Mucosa of rectum (tissue), 2 donors: Measurements from ENCODE around the gene ZNF142.

Source experiments
- H3K27ac ChIP-seq, 2 donors: one replicate each; pipeline ENCODE4 v1.7.0; 2013; ENCODE audit warnings: inconsistent platforms in 2 of 2, low read depth in 2 of 2, low read length in 2 of 2
- H3K27me3 ChIP-seq, 2 donors: one replicate each; pipeline ENCODE4 v1.7.0; 2013; ENCODE audit warnings: low read length in 2 of 2; ENCODE audit not compliant: control insufficient read depth in 2 of 2, insufficient read depth in 2 of 2
- H3K36me3 ChIP-seq, 2 donors: one replicate each; pipeline ENCODE4 v1.7.0; 2013; ENCODE audit warnings: low read length in 2 of 2; ENCODE audit not compliant: control insufficient read depth in 2 of 2, insufficient read depth in 2 of 2
- H3K4me1 ChIP-seq, 2 donors: one replicate each; pipeline ENCODE4 v1.7.0; 2013; ENCODE audit warnings: low read length in 2 of 2, mild to moderate bottlenecking in 1 of 2; ENCODE audit not compliant: control insufficient read depth in 2 of 2, insufficient read depth in 2 of 2
- H3K4me3 ChIP-seq, 2 donors: one replicate each; pipeline ENCODE4 v1.7.0; 2013; ENCODE audit warnings: low read length in 2 of 2
- H3K9ac ChIP-seq, 2 donors: one replicate each; pipeline ENCODE4 v1.7.0; 2013; ENCODE audit warnings: low read length in 2 of 2, low read depth in 1 of 2, mild to moderate bottlenecking in 1 of 2
- H3K9me3 ChIP-seq, 2 donors: one replicate each; pipeline ENCODE4 v1.7.0; 2013; ENCODE audit warnings: low read length in 2 of 2; ENCODE audit not compliant: control insufficient read depth in 2 of 2
- donor health status: healthy.
- donor health status: Normal muscosa, but diverticular disease.

Gene ZNF142

DNA sequence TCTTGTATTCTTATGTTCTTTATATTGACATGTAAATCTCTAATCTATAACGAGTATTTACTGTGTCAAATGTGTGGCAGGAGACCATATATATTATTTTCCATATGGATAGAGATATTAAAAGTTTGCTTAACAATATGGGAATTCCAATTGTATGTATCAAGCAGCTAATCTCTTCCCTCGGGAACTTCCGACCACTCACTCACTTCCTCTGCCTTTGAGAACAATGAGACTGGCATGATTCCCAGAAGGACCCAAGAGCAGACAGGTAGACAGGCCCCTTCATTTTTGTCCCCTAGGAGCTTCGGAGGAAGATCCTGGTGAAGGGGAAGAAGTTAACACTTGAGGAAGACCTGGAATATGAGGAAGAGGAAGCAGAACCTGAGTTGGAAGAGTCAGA is 27.6 kb downstream of the ZNF142 start:
- H3K27ac ChIP-seq = no peak overlapping the region
- H3K4me3 ChIP-seq = no peak overlapping the region
- no peak overlapping the region for H3K9ac ChIP-seq
- H3K36me3 ChIP-seq = peaks cover 25 to 26% of the 10 kb centered on the region in 2 donors
- no peaks in the 10 kb centered on the region for H3K27me3 ChIP-seq
- H3K9me3 ChIP-seq = no peaks in the 10 kb centered on the region
- no peaks in the 10 kb centered on the region for H3K4me1 ChIP-seq

DNA sequence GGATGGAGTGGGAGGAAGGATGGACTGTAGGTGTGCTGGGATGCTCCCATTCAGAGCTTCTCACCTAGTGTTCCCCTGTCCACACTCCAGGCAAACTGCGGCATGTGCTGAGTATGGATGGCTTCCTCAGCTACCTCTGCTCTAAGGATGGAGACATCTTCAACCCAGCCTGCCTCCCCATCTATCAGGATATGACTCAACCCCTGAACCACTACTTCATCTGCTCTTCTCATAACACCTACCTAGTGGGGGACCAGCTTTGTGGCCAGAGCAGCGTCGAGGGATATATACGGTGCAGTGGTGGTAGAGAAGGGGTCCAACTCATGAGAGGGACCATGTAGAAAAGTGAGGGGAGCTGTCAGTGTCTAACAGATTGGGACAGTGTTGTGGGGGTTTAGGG is 31.5 kb downstream of the ZNF142 start:
- Histone ChIP-seq H3K9me3 (no peaks in the 10 kb centered on the region), H3K36me3 (no peaks in the 10 kb centered on the region), H3K9ac (no peak overlapping the region), H3K27ac (no peak overlapping the region), H3K27me3 (no peaks in the 10 kb centered on the region), H3K4me3 (no peak overlapping the region), H3K4me1 (no peaks in the 10 kb centered on the region)

DNA sequence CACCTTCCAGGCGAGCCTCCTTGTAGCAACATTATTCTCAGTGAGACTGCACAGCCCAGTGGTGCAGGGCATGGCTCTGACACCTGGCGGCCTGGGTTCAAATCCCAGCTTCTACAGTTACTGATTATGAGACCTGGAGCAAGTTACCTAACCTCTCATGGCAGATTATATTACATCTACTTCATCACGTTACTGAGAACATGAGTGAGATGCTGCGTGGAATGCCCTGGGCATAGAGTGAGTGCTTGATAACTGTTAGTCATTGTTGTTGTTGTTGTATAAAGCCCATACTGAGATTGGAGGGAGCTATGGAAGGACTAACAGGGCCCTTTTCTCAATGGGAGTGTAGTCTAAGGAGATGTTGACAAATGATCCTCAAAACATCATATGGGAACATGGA is 33.1 kb downstream of the ZNF142 start:
- no peak overlapping the region for H3K9ac ChIP-seq
- H3K9me3 ChIP-seq = no peaks in the 10 kb centered on the region
- no peak overlapping the region for H3K4me3 ChIP-seq
- H3K27me3 ChIP-seq = no peaks in the 10 kb centered on the region
- H3K36me3 ChIP-seq = no peaks in the 10 kb centered on the region
- H3K27ac ChIP-seq = no peak overlapping the region
- H3K4me1 ChIP-seq = no peaks in the 10 kb centered on the region

DNA sequence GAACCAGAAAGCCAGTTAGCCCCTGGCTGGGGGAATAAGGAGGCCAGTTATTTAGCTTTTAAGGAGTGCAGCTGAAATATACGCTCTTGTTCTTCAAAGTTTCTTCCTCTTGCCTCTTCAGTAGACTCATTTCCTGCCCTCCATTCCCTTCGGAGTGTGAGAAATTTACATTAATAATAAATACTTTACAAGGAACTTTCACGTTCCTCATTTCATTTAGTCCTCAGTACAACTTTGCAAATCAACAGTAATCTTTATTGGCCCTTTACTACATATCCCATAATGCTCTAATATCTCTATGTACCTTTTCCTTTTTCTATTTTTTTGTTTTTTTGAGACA is 36.1 kb downstream of the ZNF142 start:
- Histone ChIP-seq H3K4me1 (no peaks in the 10 kb centered on the region), H3K9ac (no peak overlapping the region), H3K27ac (no peak overlapping the region), H3K9me3 (no peaks in the 10 kb centered on the region), H3K36me3 (no peaks in the 10 kb centered on the region), H3K4me3 (no peak overlapping the region), H3K27me3 (no peaks in the 10 kb centered on the region)

DNA sequence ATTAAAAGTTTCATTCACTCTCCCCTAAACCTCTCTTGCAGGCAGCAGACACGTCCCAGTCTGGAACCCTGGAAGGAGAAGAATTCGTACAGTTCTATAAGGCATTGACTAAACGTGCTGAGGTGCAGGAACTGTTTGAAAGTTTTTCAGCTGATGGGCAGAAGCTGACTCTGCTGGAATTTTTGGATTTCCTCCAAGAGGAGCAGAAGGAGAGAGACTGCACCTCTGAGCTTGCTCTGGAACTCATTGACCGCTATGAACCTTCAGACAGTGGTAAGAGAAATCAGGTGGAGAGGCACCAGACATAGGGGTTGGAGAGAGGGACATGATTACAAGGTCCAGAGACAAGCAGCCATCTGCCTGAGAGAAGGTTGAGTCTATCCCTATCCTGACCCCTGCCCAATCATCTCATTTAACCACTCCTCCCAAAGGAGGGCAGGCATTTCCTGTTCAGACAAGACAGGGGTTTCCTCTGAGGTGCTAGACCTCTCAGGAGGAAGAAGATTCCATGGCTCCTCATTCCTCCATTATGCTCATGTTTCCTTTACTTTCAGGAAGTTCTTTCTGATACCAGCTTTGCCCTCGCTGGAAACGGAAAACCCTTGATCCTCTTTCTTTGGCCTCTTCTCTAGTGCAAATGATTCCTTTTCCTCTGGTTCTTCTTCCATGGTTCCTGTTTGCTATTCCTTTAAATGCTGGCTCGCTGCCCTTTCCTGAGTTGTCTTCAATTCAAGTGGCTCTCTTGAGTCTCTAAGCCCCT is 36.6 kb downstream of the ZNF142 start:
- H3K9ac ChIP-seq = no peak overlapping the region
- no peaks in the 10 kb centered on the region for H3K4me1 ChIP-seq
- no peaks in the 10 kb centered on the region for H3K9me3 ChIP-seq
- H3K27me3 ChIP-seq = no peaks in the 10 kb centered on the region
- no peak overlapping the region for H3K27ac ChIP-seq
- no peak overlapping the region for H3K4me3 ChIP-seq
- H3K36me3 ChIP-seq = no peaks in the 10 kb centered on the region

DNA sequence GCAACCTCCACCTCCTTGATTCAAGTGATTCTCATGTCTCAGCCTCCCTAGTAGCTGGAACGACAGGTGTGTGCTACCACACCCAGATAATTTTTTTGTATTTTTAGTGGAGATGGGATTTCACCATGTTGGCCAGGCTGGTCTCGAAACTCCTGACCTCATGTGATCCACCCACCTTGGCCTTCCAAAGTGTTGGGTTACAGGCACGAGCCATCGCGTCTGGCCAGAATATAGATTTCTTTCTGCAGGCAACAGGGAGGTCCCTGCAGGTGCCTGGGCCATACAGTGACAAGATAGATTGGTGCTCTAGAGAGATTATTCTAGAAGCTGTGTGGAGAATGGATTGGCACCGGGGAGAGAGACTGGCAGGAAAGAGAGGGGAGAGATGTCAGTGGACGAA is 38.4 kb downstream of the ZNF142 start:
- Histone ChIP-seq H3K4me1 (peaks cover 0 to 5% of the 10 kb centered on the region in 2 donors), H3K9me3 (no peaks in the 10 kb centered on the region), H3K27ac (no peak overlapping the region), H3K27me3 (no peaks in the 10 kb centered on the region), H3K9ac (no peak overlapping the region), H3K36me3 (no peaks in the 10 kb centered on the region), H3K4me3 (no peak overlapping the region)

DNA sequence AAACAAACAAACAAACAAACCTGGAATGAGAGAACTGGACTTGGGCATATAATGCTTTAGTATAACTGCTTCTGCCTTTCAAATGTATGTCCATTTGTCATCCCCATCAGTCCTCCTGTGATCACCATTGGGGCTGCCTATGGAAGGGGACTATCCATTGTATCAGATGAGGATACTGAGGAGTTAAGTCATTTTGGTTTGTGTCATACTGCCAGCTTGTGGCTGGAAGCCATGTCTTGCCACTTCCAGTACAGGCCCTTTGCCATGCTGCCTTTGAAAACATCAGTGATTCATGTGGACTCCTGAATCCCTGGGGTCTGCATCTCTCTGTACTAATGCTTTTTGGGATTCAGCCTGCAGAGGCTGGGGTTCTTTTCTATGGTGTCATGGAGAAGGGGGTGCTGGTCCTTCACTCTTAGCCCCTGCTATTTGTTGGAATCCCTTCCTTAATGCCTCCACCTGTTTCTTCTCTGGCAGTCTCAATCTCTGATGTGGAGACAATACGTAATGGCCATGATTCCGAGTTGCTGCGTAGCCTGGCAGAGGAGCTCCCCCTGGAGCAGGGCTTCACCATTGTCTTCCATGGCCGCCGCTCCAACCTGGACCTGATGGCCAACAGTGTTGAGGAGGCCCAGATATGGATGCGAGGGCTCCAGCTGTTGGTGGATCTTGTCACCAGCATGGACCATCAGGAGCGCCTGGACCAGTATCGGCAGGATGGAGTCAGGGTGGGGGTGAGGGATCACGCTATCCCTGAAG is 41.1 kb downstream of the ZNF142 start:
- Histone ChIP-seq H3K4me3 (no peak overlapping the region), H3K4me1 (peaks cover 0 to 9% of the 10 kb centered on the region in 2 donors), H3K9me3 (no peaks in the 10 kb centered on the region), H3K9ac (no peak overlapping the region), H3K27ac (no peak overlapping the region), H3K36me3 (no peaks in the 10 kb centered on the region), H3K27me3 (no peaks in the 10 kb centered on the region)

DNA sequence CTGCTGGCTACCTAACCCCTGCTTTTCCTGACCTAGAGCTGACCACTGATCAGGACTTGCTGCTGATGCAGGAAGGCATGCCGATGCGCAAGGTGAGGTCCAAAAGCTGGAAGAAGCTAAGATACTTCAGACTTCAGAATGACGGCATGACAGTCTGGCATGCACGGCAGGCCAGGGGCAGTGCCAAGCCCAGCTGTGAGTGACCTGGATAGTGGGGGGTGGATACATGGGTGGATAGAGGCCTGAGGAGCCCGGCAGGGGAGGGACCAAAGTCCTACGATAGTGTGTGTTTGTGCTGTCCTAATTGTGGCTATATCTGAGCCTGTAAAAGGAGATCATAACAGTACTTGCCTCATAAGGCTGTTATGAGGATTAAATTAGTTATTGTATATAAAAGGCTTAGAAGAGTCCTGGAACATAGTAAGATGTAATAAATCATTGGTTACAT is 43.5 kb downstream of the ZNF142 start:
- Histone ChIP-seq H3K27ac (peak overlapping the region in 1 of 2 donors; percentile 12), H3K9ac (no peak overlapping the region), H3K36me3 (no peaks in the 10 kb centered on the region), H3K4me1 (peaks cover 0 to 9% of the 10 kb centered on the region in 2 donors), H3K27me3 (no peaks in the 10 kb centered on the region), H3K4me3 (no peak overlapping the region), H3K9me3 (no peaks in the 10 kb centered on the region)

DNA sequence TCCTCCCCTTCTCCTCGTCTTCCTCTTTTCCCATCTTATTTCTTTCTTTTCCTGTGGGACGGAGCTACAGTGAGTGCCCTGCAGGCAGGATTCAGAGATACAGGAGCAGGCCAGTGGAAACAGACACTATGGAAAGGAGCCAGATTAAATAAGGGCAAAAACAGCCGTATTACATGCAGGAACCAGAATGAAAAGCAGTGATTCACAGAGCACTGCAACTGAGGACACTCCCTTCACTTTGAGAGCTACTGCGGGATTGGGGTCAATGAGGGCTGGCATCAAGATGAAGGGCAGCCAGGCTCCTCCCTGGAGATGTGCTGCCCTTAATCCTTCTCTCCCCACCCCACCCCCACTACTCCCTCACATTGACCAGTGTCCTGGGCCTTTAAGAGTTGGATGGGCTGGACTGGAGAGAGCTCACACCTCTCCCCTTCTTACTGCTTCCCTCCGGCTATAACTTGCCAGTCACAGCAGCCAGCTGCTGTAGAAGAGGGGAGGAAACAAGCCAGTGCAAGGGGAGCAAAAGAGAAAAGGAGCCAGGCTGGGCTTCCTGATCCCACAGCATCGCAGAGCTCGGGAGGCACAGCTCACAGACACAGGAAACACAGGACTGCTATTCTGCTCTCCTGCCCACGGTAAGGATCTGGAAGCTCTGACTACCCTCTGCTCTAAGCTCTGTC is 51.8 kb downstream of the ZNF142 start, which contains the start of gene PLCD4:
Gene PLCD4, plus strand, starts transcription at position 464 of the 680 bp plus-strand sequence. CDS start 7,841 bp downstream, outside the sequence.
- no peaks in the 10 kb centered on the region for H3K27me3 ChIP-seq
- peak within 1 kb of the TSS in 1 of 2 donors; percentile 29 for H3K4me3 ChIP-seq
- H3K9ac ChIP-seq = no peak within 1 kb of the TSS
- peaks cover 0 to 4% of the 10 kb centered on the region in 2 donors for H3K4me1 ChIP-seq
- no peak within 1 kb of the TSS for H3K27ac ChIP-seq
- H3K36me3 ChIP-seq = no peaks in the 10 kb centered on the region
- H3K9me3 ChIP-seq = no peaks in the 10 kb centered on the region

DNA sequence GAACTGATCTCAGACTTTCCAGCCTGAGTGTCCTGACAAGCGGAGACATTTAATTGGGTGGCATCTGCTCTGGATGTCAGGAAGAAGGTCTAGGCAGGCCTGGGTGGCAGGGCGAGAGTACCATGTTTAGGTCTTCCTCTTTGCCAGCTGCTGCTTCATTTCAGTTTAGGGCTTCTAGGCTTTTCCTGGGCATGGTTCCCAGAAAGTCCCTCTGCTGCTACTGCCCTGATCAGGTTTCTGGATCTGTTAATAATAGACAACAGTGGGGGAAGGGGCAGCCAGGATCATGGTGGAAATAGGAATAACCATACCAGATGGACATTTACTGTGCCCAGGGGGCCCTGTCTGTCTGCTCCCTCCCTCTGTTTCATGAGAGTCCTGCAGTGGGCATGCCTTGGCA is 54.0 kb downstream of the ZNF142 start:
- Histone ChIP-seq H3K27ac (no peak overlapping the region), H3K36me3 (no peaks in the 10 kb centered on the region), H3K27me3 (no peaks in the 10 kb centered on the region), H3K4me3 (no peak overlapping the region), H3K4me1 (peaks cover 0 to 4% of the 10 kb centered on the region in 2 donors), H3K9me3 (no peaks in the 10 kb centered on the region), H3K9ac (no peak overlapping the region)
